ENCODE data around the gene RPP25L. TPM values are rescaled to one million over a fixed set of nuclear protein-coding genes. Genes with fewer than 3 reads are reported as not detected.

Gene RPP25L
- total and polyA plus RNA-seq, 2 experiments from 2014 or later: 16.4 to 25.1 TPM

DNA sequence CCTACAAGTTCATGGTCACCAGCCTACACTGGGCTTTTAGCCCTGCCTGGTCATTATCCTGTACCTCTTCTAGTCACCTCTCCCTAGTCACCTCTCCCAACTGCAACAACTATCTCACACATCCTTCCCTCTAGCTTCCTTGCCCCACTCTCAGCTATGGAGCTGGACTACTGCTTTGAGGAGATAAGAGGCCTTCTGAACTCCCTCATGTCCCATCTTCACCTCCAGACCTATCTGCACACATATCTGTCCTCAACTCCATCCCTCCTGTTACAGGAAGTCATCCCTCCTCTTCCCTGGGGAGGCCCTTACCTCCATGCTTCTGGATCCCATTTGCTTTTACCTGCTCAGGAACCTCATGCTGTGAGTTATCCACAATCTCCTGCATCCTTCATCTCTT, 5.7 kb downstream of the RPP25L start:
- Histone ChIP-seq H3K36me3 (ENCODE audit: insufficient read depth) (no peaks in the 10 kb centered on the region), H3K4me2 (no peak overlapping the region), H3K4me3 (no peak overlapping the region), H4K20me1 (replicated peaks; ENCODE audit: insufficient read depth) (no peaks in the 10 kb centered on the region), H3K79me2 (replicated peaks; ENCODE audit: insufficient read depth) (no peaks in the 10 kb centered on the region), H3K4me1 (ENCODE audit: insufficient read depth) (peaks cover 3% of the 10 kb centered on the region; the same call in 1 of the 2 replicates), H2AFZ (no peak overlapping the region), H3K27ac (ENCODE audit: low read depth) (no peak overlapping the region), H3K9me2 (ENCODE audit: insufficient read depth) (no peaks in the 10 kb centered on the region), H3K27me3 (ENCODE audit: insufficient read depth) (no peaks in the 10 kb centered on the region), H3F3A (replicated peaks; ENCODE audit: low read depth) (no peaks in the 10 kb centered on the region)
- Mint-ChIP-seq H3K4me3 (no peak overlapping the region), H3K27me3 (ENCODE audit: insufficient read depth, low read depth, poor library complexity) (peaks cover 5% of the 10 kb centered on the region), H3K9me3 (no peaks in the 10 kb centered on the region; the same call in 2 of the 3 replicates), H3K27ac (no peak overlapping the region), H3K36me3 (ENCODE audit: low read depth) (no peaks in the 10 kb centered on the region), H3K4me1 (peaks cover 19% of the 10 kb centered on the region)
- DNase-seq (ENCODE audit: low spot score): no peak
- TF ChIP-seq JUNB (IDR thresholded peaks at IDR 0.05; ENCODE audit: unreplicated experiment) (no peak), STAT1 (IDR thresholded peaks at IDR 0.05; ENCODE audit: unreplicated experiment) (no peak), NANOG (IDR thresholded peaks at IDR 0.05; ENCODE audit: borderline replicate concordance) (no peak), EZH2 (IDR thresholded peaks at IDR 0.05; ENCODE audit: low read depth, unreplicated experiment) (no peak), CREB1 (CRISPR knock-in tag; IDR thresholded peaks at IDR 0.05; ENCODE audit: low read depth) (no peak), ZNF114 (CRISPR knock-in tag; IDR thresholded peaks at IDR 0.05) (no peak), ZNF331 (CRISPR knock-in tag; IDR thresholded peaks at IDR 0.05; ENCODE audit: low read depth) (no peak), POLR2AphosphoS5 (IDR thresholded peaks at IDR 0.05; ENCODE audit: low read depth) (no peak), EZH2phosphoT487 (IDR thresholded peaks at IDR 0.05; ENCODE audit: unreplicated experiment) (no peak)
- TF ChIP-seq, protein P1, sequence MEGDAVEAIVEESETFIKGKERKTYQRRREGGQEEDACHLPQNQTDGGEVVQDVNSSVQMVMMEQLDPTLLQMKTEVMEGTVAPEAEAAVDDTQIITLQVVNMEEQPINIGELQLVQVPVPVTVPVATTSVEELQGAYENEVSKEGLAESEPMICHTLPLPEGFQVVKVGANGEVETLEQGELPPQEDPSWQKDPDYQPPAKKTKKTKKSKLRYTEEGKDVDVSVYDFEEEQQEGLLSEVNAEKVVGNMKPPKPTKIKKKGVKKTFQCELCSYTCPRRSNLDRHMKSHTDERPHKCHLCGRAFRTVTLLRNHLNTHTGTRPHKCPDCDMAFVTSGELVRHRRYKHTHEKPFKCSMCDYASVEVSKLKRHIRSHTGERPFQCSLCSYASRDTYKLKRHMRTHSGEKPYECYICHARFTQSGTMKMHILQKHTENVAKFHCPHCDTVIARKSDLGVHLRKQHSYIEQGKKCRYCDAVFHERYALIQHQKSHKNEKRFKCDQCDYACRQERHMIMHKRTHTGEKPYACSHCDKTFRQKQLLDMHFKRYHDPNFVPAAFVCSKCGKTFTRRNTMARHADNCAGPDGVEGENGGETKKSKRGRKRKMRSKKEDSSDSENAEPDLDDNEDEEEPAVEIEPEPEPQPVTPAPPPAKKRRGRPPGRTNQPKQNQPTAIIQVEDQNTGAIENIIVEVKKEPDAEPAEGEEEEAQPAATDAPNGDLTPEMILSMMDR (conservative IDR thresholded peaks at IDR 0.05; ENCODE audit: low read depth in 2 of 2): no peak
- TF ChIP-seq, protein P2, sequence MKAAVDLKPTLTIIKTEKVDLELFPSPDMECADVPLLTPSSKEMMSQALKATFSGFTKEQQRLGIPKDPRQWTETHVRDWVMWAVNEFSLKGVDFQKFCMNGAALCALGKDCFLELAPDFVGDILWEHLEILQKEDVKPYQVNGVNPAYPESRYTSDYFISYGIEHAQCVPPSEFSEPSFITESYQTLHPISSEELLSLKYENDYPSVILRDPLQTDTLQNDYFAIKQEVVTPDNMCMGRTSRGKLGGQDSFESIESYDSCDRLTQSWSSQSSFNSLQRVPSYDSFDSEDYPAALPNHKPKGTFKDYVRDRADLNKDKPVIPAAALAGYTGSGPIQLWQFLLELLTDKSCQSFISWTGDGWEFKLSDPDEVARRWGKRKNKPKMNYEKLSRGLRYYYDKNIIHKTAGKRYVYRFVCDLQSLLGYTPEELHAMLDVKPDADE (IDR thresholded peaks at IDR 0.05): no peak
- TF ChIP-seq, protein P3, sequence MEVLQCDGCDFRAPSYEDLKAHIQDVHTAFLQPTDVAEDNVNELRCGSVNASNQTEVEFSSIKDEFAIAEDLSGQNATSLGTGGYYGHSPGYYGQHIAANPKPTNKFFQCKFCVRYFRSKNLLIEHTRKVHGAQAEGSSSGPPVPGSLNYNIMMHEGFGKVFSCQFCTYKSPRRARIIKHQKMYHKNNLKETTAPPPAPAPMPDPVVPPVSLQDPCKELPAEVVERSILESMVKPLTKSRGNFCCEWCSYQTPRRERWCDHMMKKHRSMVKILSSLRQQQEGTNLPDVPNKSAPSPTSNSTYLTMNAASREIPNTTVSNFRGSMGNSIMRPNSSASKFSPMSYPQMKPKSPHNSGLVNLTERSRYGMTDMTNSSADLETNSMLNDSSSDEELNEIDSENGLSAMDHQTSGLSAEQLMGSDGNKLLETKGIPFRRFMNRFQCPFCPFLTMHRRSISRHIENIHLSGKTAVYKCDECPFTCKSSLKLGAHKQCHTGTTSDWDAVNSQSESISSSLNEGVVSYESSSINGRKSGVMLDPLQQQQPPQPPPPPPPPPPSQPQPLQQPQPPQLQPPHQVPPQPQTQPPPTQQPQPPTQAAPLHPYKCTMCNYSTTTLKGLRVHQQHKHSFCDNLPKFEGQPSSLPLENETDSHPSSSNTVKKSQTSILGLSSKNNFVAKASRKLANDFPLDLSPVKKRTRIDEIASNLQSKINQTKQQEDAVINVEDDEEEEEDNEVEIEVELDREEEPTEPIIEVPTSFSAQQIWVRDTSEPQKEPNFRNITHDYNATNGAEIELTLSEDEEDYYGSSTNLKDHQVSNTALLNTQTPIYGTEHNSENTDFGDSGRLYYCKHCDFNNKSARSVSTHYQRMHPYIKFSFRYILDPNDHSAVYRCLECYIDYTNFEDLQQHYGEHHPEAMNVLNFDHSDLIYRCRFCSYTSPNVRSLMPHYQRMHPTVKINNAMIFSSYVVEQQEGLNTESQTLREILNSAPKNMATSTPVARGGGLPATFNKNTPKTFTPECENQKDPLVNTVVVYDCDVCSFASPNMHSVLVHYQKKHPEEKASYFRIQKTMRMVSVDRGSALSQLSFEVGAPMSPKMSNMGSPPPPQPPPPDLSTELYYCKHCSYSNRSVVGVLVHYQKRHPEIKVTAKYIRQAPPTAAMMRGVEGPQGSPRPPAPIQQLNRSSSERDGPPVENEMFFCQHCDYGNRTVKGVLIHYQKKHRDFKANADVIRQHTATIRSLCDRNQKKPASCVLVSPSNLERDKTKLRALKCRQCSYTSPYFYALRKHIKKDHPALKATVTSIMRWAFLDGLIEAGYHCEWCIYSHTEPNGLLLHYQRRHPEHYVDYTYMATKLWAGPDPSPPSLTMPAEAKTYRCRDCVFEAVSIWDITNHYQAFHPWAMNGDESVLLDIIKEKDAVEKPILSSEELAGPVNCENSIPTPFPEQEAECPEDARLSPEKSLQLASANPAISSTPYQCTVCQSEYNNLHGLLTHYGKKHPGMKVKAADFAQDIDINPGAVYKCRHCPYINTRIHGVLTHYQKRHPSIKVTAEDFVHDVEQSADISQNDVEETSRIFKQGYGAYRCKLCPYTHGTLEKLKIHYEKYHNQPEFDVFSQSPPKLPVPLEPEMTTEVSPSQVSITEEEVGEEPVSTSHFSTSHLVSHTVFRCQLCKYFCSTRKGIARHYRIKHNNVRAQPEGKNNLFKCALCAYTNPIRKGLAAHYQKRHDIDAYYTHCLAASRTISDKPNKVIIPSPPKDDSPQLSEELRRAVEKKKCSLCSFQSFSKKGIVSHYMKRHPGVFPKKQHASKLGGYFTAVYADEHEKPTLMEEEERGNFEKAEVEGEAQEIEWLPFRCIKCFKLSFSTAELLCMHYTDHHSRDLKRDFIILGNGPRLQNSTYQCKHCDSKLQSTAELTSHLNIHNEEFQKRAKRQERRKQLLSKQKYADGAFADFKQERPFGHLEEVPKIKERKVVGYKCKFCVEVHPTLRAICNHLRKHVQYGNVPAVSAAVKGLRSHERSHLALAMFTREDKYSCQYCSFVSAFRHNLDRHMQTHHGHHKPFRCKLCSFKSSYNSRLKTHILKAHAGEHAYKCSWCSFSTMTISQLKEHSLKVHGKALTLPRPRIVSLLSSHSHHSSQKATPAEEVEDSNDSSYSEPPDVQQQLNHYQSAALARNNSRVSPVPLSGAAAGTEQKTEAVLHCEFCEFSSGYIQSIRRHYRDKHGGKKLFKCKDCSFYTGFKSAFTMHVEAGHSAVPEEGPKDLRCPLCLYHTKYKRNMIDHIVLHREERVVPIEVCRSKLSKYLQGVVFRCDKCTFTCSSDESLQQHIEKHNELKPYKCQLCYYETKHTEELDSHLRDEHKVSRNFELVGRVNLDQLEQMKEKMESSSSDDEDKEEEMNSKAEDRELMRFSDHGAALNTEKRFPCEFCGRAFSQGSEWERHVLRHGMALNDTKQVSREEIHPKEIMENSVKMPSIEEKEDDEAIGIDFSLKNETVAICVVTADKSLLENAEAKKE (CRISPR knock-in tag; IDR thresholded peaks at IDR 0.05): no peak
- TF ChIP-seq, protein P4, sequence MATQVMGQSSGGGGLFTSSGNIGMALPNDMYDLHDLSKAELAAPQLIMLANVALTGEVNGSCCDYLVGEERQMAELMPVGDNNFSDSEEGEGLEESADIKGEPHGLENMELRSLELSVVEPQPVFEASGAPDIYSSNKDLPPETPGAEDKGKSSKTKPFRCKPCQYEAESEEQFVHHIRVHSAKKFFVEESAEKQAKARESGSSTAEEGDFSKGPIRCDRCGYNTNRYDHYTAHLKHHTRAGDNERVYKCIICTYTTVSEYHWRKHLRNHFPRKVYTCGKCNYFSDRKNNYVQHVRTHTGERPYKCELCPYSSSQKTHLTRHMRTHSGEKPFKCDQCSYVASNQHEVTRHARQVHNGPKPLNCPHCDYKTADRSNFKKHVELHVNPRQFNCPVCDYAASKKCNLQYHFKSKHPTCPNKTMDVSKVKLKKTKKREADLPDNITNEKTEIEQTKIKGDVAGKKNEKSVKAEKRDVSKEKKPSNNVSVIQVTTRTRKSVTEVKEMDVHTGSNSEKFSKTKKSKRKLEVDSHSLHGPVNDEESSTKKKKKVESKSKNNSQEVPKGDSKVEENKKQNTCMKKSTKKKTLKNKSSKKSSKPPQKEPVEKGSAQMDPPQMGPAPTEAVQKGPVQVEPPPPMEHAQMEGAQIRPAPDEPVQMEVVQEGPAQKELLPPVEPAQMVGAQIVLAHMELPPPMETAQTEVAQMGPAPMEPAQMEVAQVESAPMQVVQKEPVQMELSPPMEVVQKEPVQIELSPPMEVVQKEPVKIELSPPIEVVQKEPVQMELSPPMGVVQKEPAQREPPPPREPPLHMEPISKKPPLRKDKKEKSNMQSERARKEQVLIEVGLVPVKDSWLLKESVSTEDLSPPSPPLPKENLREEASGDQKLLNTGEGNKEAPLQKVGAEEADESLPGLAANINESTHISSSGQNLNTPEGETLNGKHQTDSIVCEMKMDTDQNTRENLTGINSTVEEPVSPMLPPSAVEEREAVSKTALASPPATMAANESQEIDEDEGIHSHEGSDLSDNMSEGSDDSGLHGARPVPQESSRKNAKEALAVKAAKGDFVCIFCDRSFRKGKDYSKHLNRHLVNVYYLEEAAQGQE (IDR thresholded peaks at IDR 0.05; ENCODE audit: unreplicated experiment): no peak
- ATAC-seq: no peak
